IPS DF 6.9 (cell line): ENCODE results near the gene USF1.

Source experiments
- DNase-seq: peaks from one replicate; pipeline ENCODE4 v3.0.0-alpha.2; 2013; ENCODE audit warnings: low read depth, low spot score
- H3K27ac ChIP-seq: one replicate; pipeline ENCODE4 v1.5.1; 2013; ENCODE audit warnings: low read length, control low read depth
- H3K27me3 ChIP-seq: 2 replicates; pipeline ENCODE4 v1.6.1; 2013; ENCODE audit warnings: mild to moderate bottlenecking, low read length; ENCODE audit not compliant: control insufficient read depth, insufficient read depth
- H3K36me3 ChIP-seq: 2 replicates; pipeline ENCODE4 v1.6.1; 2013; ENCODE audit warnings: low read length; ENCODE audit not compliant: control insufficient read depth, insufficient read depth
- H3K4me1 ChIP-seq: 2 replicates; pipeline ENCODE4 v1.6.1; 2013; ENCODE audit warnings: low read length; ENCODE audit not compliant: control insufficient read depth, insufficient read depth
- H3K4me3 ChIP-seq: 2 replicates; pipeline ENCODE4 v1.5.1; 2013; ENCODE audit warnings: mild to moderate bottlenecking, low read length
- H3K9me3 ChIP-seq: 2 replicates; pipeline ENCODE4 v1.6.1; 2013; ENCODE audit warnings: low read length, inconsistent platforms; ENCODE audit not compliant: control insufficient read depth, insufficient read depth
- WGBS: extraction: QIAGEN DNeasy Blood & Tissue Kit; methylation state at CpG from one replicate; pipeline ENCODE4 v1.1.7; 2013; ENCODE audit warnings: mixed read lengths, missing lambda C conversion rate; ENCODE audit not compliant: insufficient read length, insufficient coverage; 5-methylcytosine and 5-hydroxymethylcytosine counted together

The USF1 gene

GRCh38 chr1:161045736-161046604 is at the start of gene USF1:
TSS of gene USF1 (minus strand) at chr1:161045977. CDS start at chr1:161043275, 2,702 bp downstream.
- Histone ChIP-seq H3K9me3 (no peaks in the 10 kb centered on the region), H3K4me3 (peak within 1 kb of the TSS; percentile 84), H3K4me1 (no peaks in the 10 kb centered on the region; the same call in 1 of the 2 replicates), H3K27ac (no peak within 1 kb of the TSS), H3K36me3 (peaks cover 4% of the 10 kb centered on the region; the same call in 1 of the 2 replicates), H3K27me3 (no peaks in the 10 kb centered on the region)
- no CpG with 5 or more reads among the region's 29 CpGs for WGBS
- DNase-seq: peak; percentile 89

DNA sequence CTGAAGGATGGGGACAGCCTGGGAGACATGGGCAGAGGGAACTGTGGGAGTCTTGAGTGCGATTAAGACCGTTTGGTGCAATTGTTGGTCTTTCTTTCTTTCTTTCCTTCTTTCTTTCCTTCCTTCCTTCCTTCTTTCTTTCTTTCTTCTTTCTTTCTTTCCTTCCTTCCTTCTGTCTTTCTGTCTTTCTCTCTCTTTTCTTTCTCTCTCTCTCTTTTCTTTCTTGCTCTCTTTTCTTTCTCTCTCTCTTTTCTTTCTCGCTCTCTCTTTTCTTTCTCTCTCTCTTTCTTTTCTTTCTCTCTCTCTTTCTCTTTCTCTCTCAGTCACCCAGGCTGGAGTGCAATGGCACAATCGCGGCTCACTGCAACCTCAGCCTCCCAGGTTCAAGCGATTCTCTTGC is 49.5 kb upstream of the USF1 start:
- Histone ChIP-seq H3K27me3 (no peaks in the 10 kb centered on the region), H3K27ac (no peak overlapping the region), H3K4me3 (no peak overlapping the region), H3K4me1 (no peaks in the 10 kb centered on the region), H3K9me3 (no peaks in the 10 kb centered on the region), H3K36me3 (no peaks in the 10 kb centered on the region)
- WGBS: no CpG with 5 or more reads among the region's 6 CpGs
- DNase-seq: no peak

DNA sequence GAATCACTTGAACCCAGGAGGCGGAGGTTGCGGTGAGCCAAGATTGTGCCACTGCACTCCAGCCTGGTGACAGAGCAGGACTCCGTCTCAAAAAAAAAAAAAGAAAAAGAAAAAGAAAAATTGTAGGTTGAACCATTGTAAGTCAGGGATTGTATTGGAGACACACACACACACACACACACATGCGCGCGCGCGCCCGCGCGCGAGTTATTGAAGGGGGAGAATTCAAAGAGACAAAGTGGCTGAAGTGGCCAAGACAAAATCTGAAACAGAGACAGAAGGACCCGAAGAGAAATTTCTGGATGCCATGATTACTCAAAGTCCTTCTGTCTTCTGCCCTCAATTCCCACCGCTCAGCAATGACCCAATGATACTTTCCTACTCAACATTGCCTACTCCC is 48.7 kb upstream of the USF1 start:
- Histone ChIP-seq H3K36me3 (no peaks in the 10 kb centered on the region), H3K4me1 (no peaks in the 10 kb centered on the region), H3K9me3 (no peaks in the 10 kb centered on the region), H3K27ac (no peak overlapping the region), H3K4me3 (no peak overlapping the region), H3K27me3 (no peaks in the 10 kb centered on the region)
- no peak for DNase-seq
- WGBS: no CpG with 5 or more reads among the region's 14 CpGs

- DNase-seq: no peak
- H3K36me3 ChIP-seq: no peaks in the 10 kb centered on the region
- H3K4me3 ChIP-seq: no peak overlapping the region
- H3K4me1 ChIP-seq: 0 out of 2 replicates have a peak, but pooled peaks cover 2% of the 10 kb centered on the region
- H3K27ac ChIP-seq: no peak overlapping the region
- H3K9me3 ChIP-seq: no peaks in the 10 kb centered on the region
- no CpG with 5 or more reads among the region's 3 CpGs for WGBS
- H3K27me3 ChIP-seq: no peaks in the 10 kb centered on the region
These were observed 46.8 kb upstream of the USF1 start for GRCh38 chr1:161092621-161093028.

GRCh38 chr1:161091796-161092507 is 46.2 kb upstream of the USF1 start:
- Histone ChIP-seq H3K27me3 (no peaks in the 10 kb centered on the region), H3K4me3 (no peak overlapping the region), H3K27ac (no peak overlapping the region), H3K4me1 (0 out of 2 replicates have a peak, but pooled peaks cover 2% of the 10 kb centered on the region), H3K9me3 (no peaks in the 10 kb centered on the region), H3K36me3 (no peaks in the 10 kb centered on the region)
- no peak for DNase-seq
- no CpG with 5 or more reads among the region's 7 CpGs for WGBS

GRCh38 chr1:161091093-161091492 is 45.3 kb upstream of the USF1 start:
- H3K27ac ChIP-seq: no peak overlapping the region
- no peak overlapping the region for H3K4me3 ChIP-seq
- no peaks in the 10 kb centered on the region for H3K9me3 ChIP-seq
- H3K4me1 ChIP-seq: 0 out of 2 replicates have a peak, but pooled peaks cover 2% of the 10 kb centered on the region
- DNase-seq: no peak
- no CpG with 5 or more reads among the region's 5 CpGs for WGBS
- no peaks in the 10 kb centered on the region for H3K27me3 ChIP-seq
- H3K36me3 ChIP-seq: no peaks in the 10 kb centered on the region

DNA sequence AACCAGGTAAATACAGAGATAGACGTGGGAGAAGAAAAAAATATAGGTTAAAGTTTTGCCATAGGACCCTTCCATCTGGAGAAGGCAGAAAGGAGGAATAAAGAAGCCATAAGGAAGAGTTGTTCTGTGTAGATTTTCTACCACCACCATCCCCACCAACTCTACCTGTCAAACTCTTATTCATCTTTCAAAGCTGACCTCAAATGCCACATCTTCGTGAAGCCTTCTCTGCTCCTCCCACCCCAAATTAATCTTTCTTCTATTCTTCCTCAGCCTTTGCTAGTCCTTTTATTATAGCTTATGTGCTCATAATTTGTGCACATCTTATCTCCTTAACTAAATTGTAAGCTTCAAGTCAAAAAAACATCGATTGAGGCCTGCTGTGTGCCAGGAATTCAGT is 44.8 kb upstream of the USF1 start:
- no peaks in the 10 kb centered on the region for H3K9me3 ChIP-seq
- H3K4me1 ChIP-seq: 0 out of 2 replicates have a peak, but pooled peaks cover 2% of the 10 kb centered on the region
- H3K27me3 ChIP-seq: no peaks in the 10 kb centered on the region
- no peaks in the 10 kb centered on the region for H3K36me3 ChIP-seq
- H3K4me3 ChIP-seq: no peak overlapping the region
- WGBS: no CpG with 5 or more reads among the region's 3 CpGs
- no peak overlapping the region for H3K27ac ChIP-seq
- DNase-seq: no peak

DNA sequence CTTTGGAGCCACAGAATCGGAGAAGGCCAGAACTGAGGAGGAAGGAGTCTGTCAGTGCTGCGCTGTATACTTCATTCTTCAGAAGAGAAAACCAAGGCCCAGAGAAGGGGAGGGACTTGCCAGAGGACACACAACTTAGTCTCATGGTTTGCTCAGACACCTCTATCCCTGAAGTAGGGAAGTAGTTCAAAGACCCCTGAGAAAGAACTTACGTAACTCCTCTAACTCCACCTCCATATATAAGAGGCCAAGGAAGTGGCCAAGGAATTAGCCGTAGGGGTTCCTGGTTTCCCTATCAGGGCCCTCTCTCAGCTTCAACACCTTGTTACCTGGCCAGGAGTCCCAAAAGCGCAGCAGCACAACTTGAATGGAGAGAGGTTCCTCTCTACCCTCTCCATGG is 44.2 kb upstream of the USF1 start:
- no peak overlapping the region for H3K27ac ChIP-seq
- no peaks in the 10 kb centered on the region for H3K9me3 ChIP-seq
- 0 out of 2 replicates have a peak, but pooled peaks cover 2% of the 10 kb centered on the region for H3K4me1 ChIP-seq
- no CpG with 5 or more reads among the region's 5 CpGs for WGBS
- no peaks in the 10 kb centered on the region for H3K36me3 ChIP-seq
- H3K27me3 ChIP-seq: no peaks in the 10 kb centered on the region
- DNase-seq: no peak
- no peak overlapping the region for H3K4me3 ChIP-seq

DNA sequence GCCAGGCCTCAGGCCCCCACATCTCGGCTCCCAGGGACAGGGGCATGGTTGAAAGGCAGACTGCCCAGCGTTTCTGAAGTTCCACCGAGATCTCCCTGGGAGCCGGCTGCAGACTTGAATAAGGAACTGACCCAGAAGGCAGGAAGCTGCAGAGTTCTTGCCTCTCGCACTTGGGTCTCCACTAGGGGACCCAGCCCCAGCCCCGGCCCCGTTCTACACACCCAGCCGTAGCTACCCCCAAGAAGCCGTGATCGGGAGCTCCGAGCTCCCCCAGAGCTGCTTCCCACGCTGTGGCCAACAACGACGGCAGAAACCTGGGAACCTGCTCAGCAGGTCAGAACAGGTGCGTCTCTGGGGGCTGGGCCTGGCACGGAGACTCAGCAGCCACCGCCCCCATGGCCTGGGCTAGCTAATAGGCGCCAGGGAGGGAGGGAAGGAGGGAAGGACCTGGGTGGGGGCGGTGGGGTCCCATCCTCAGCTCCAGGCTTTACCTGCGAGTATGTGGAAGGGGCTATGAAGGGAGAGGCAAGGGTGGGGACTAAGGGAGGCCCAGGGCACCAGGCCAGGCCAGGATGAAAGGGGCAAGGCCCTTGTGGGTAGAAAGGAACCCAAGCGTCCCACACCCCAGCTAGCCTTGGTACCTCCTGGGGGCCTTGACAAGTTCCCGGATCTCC is 43.6 kb upstream of the USF1 start, which contains the start of gene NECTIN4:
Gene NECTIN4 (minus strand): TSS at position 308 of the 674 bp plus-strand sequence. CDS start 262 bp downstream, at position 46.
- H3K36me3 ChIP-seq: no peaks in the 10 kb centered on the region
- H3K4me3 ChIP-seq: no peak within 1 kb of the TSS
- H3K9me3 ChIP-seq: no peaks in the 10 kb centered on the region
- WGBS: no CpG with 5 or more reads among the region's 22 CpGs
- 0 out of 2 replicates have a peak, but pooled peaks cover 2% of the 10 kb centered on the region for H3K4me1 ChIP-seq
- no peak within 1 kb of the TSS for H3K27ac ChIP-seq
- DNase-seq: no peak
- H3K27me3 ChIP-seq: no peaks in the 10 kb centered on the region

DNA sequence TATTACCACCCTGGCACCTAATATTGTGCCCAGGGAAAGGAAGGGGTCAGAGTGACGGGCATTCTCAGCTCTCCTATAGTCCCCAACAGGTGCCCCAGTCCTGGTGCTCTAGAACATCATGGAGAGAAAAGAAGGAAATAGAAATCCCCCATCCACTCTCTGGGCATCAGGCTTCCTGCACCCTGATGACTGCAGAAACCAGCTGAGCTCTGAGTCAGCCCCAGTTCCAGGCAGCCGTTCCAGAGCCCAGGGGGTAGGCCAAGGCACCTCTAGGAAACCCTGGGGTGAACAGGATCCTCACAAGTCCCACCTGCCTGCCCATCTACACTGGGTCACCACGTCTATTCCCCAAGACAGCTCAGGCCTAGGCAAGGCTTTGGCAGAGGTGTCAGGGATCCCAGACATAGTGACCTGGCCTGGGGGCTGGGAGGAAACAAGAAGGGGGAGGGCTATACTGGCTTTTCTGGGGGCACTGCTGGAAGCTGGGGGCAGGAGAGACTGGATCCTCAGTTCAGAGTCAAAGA is 42.9 kb upstream of the USF1 start:
- Histone ChIP-seq H3K27me3 (no peaks in the 10 kb centered on the region), H3K9me3 (no peaks in the 10 kb centered on the region), H3K36me3 (no peaks in the 10 kb centered on the region), H3K4me1 (0 out of 2 replicates have a peak, but pooled peaks cover 2% of the 10 kb centered on the region), H3K27ac (no peak overlapping the region), H3K4me3 (no peak overlapping the region)
- no CpG with 5 or more reads among the region's 3 CpGs for WGBS
- no peak for DNase-seq
